GM21786 (cell line): ENCODE measurements around the gene ZNF710.

Experiments used
- ATAC-seq: cut with Tn5 transposase; IDR thresholded peaks from one replicate; pipeline ENCODE4 v1.9.1; 2021; ENCODE audit not compliant: unreplicated experiment

ZNF710 gene

GRCh38 chr15:90076716-90077115 lies 75.6 kb downstream of the ZNF710 start:
- ATAC-seq, result no peak

GRCh38 chr15:90078965-90079364 lies 77.8 kb downstream of the ZNF710 start:
- no peak for ATAC-seq

GRCh38 chr15:90079619-90080457 lies 78.7 kb downstream of the ZNF710 start:
- no peak for ATAC-seq

DNA sequence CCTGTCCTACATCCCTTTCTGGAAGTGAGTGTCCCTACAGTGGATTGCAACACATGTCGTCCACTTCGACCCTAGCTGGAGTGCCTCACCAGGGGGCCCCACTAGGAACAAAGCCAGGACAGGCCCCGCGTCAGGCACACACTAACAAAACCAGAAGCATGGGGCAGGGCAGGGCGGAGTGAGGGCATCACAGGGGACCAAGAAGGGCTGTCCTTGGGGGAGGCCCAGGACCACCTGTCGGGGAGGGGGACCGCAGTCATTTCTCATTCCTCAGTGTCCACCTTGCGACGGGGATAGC lies 79.3 kb downstream of the ZNF710 start:
- ATAC-seq, result no peak

- no peak for ATAC-seq
These were observed 79.8 kb downstream of the ZNF710 start for GRCh38 chr15:90080818-90081393.

DNA sequence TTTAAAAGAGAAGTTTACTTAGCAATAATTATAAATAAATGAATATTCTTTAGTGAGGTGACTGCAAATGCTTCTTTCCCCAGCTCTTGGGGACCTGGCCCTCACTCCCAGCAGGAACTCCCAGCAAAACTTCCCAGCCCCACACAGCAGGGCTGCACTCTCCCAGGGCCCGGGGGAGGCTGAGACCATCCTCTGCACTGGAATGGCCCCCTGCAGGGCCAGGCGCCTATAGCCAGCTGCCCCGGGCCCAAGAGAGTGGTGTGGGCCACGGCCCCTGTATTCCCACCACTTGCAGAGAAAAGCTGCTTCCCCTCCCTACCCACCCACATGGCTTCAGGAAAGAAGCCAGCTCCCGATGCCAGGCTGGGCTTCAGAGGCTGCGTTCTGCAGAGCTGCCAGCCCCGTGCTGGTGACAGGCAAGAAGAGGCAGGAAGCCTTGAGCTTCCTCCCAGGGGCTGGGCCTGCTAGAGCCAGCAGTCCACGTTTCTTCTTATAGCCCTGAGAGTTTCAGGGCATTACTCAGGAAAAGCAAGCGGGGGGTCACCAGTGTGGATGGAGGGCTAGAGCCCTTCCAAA lies 81.1 kb downstream of the ZNF710 start:
- no peak for ATAC-seq

DNA sequence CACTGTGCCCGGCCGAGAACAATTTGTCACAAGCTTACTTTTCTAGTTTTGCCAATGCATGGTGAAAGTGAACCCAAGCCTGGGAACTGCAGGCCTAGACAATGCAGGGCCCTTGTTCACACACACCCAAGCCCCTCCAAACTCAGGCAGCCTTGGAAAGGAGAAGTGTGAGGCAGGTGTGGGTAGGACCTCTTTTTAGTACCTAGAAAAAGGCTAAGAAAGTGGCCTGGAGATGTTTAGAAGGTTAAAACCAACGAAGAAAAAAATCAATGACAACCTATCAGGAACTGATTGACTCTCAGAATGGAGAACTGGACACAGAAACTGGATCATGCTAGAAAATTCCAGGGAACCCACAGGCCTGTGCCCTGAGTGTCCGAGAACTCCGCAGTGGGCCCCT lies 82.3 kb downstream of the ZNF710 start:
- ATAC-seq, result no peak

GRCh38 chr15:90083954-90084607 lies 83.0 kb downstream of the ZNF710 start:
- no peak for ATAC-seq

DNA sequence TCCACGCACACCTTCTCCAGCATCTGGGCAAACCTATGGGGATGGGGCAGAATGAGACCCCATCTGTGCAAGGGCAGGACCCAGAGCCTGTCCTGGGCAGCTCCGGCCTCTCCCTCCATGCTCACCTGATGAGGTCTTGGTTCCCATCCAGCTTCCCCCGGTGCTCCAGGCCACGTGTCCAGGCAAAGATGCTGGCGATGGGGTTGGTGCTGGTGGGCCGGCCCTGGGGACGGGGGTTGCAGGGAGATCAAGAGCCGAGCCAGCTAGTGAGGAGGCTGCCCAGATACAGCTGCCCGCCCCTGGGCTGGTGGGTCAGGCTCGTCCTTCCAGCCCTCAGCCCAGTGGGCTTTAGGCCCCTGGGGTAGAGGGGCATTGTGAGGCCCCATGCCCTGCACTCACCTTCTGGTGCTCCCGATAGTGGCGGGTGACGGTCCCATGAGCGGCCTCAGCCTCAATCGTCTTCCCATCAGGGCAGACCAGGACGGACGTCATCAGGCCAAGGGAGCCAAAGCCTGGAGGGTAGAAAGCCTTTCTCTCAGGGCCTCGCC lies 83.8 kb downstream of the ZNF710 start:
- ATAC-seq, result no peak

DNA sequence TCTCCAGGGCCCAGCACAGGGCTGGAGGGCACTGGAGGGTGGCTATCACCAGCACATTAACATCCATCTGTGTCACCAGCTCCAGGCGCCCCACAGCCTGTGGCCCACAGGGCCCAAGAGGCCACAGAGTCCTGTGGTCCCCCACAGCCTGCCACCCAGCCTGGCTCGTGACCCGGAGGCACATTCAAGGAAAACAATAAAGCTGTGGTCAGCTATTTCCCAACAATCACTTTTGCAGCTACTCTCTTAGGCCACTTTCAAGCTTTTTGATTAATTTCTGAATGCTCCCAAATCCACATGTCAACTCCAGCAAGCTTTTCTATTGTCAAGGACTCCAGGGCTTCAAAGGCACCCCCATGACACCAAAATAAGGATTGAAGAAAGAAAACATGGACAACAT lies 84.4 kb downstream of the ZNF710 start:
- ATAC-seq, result no peak

DNA sequence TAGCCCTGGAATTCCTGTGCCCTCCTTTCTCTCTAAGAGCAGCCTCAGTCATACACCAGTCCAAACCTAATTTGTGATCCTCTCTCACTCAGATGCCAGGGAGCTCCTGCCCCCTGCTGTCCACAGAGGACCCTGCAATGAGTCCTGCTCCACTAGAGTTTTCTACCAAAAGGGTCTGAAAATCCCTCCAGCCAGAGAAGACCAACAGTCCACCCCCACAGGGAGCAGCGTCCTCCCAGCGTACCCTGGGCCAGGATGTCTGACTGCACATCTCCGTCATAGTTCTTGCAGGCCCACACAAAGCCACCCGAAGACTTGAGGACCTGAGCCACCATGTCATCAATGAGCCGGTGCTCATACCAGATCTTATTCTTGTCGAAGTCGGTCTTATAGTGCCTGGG lies 85.7 kb downstream of the ZNF710 start:
- ATAC-seq, result no peak

- ATAC-seq, result no peak
These were observed 86.5 kb downstream of the ZNF710 start for GRCh38 chr15:90087454-90088154.

DNA sequence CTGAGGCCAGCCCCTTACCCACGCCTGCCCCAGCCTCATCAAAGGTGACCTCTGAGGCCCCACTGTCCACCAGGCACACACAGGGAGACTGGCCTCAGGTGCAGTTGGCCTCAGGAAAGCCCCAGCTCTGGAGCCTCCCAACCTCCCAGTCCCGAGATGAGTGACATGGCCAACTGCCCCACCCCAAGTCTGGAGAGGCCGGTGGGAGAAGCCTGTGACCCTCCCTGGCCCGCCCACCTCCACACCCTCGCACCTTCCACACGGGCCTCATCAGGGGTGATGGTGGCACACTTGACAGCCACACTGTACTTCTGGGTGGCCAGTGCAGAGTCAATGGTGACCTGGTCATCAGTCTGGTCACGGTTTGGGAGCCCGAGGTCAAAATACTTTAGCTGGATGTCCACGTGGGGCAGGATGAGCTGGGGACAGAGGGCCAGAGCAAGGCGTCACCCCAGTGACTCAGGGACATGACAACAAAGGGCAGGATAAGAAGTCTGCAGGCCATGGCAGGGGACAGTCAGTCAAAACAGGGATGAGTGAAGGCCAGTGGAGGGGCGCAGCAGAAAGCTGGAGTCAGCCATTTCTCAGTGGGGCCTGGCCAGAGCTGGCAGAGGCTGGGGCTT lies 89.2 kb downstream of the ZNF710 start:
- no peak for ATAC-seq

GRCh38 chr15:90091156-90091931 lies 90.2 kb downstream of the ZNF710 start:
- no peak for ATAC-seq

- no peak for ATAC-seq
These were observed 94.4 kb downstream of the ZNF710 start for GRCh38 chr15:90095521-90095959.

GRCh38 chr15:90097475-90097874 lies 96.4 kb downstream of the ZNF710 start:
- peak; percentile 53 for ATAC-seq

- ATAC-seq, result no peak
These were observed 98.1 kb downstream of the ZNF710 start for GRCh38 chr15:90099072-90099867.

GRCh38 chr15:90099868-90100831 lies 99.0 kb downstream of the ZNF710 start:
- no peak for ATAC-seq
